Activated CD4-positive, alpha-beta T cell treated with anti-CD3 and anti-CD28 coated beads, Interleukin-2, amount 50 U/mL, for 4 hours (primary cell): ENCODE measurements around the gene OBSCN.

Source experiments
- DNase-seq, 2 experiments: peaks; one replicate each; pipeline ENCODE4 v3.0.0-alpha.2; 2020

The OBSCN gene

DNA sequence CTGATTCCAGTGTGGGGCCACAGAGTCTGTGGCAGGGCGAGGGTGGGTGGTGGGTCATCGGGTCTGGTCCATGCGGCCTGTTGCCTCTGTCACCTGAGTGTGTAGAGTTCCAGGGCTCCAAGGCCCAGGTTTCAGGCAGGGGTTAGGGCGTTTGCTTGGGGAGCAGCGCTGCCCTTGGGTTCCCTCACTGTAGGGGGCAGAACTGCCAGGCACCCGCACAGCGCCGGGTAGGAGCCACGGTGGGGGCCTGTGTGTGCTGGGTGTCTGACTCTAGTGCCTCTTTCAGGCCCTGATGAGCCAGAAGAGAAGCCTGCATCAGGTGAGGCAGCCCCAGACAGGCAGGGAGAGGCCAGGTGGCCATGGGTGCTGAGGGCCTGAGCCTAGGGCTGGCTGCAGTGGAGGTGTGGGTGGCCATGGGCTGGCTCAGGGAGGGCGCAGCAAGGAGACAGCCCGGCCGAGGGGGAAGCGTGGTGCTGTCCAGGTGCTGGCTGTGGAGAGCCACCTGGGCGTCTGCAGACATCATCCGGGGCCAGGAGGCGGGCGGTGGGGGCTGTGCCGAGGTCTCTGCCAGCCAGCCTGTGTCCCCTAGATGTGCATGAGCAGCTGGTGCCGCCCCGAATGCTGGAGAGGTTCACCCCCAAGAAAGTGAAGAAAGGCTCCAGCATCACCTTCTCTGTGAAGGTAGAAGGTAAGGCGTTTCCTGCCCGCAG lies 126.5 kb downstream of the OBSCN start:
- no peak for DNase-seq

DNA sequence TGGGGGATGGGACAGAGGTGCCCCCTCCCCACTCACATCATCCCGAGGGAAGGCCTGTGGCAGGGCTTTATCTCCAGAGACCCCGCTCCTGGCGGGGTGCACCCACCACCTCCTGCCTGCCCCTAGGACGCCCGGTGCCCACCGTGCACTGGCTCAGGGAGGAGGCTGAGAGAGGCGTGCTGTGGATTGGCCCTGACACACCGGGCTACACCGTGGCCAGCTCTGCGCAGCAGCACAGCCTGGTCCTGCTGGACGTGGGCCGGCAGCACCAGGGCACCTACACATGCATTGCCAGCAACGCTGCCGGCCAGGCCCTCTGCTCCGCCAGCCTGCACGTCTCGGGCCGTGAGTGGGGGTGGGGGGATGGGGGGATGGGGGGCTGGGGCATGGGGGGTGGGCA lies 127.1 kb downstream of the OBSCN start:
- DNase-seq, result no peak

DNA sequence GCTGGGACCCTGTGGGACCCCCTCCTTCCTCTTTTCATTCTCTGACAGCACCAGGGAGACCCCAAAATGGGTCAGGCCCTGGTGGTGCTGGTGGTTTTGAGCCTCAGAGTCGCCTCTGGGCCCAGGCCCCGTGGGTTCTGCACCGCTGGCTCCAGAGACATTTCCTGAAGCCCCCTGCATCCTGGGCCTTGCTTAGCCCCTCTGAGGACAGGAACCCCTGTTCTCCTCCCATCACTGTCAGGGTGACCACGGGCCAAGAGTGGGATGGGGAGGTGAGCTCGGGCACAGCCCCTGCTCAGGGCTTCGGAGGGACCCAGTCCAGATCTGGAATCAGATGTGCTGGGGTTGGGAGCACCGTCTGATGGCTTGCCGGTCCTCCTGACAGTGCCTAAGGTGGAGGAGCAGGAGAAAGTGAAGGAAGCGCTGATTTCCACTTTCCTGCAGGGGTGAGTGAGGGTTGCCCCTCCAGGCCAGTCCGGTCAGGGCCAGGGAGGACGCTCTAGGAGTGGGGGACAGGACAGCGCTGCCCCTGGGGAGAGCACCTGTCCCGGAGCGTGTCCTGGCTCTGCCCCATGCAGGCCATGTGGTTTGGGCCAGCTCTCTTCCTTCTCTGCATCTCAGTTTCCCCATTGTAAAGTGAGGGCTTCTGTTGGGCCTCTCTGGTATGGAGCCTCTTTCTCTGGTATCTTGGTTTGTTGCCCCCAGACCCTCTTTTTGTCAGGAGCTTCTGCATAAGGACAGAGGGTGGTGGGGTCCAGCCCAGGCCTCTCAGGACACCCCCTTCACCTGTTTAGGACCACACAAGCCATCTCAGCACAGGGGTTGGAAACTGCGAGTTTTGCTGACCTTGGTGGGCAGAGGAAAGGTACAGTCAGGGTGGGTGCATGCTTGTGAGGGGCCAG lies 127.8 kb downstream of the OBSCN start:
- no peak for DNase-seq

DNA sequence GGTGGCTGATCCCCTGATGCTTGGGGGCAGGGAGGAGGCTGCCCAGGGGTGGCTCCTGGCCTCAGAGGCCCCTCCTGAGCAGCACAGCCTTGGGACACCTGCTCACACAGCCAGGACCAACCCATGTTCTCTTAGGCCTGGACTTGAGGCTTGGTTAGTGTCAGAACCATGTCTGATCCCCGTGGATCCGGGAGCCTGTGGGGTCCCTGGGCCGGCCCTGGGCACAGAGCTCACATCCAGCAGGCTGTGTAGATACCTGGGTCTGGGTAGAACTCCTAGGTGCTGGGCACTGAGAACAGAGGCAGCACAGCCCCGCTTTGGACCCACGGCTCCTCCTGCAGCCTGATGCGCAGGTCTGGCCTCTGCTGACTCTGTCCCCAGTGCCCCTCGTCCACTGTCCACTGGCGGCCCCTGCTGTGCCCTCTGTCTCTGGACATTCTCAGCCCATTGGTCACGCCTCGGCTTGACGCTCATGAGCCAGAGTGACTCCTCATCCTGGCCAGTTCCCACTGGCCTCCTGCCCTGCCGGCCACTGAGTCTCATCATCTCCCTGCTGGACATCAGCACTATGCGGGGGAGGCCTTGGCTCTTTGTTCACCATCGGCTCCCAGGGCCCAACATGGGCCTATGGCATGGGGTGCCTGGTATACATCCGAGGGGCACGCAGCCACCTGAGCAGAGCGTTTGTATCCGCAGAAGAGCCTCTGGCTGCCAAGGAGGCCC lies 128.6 kb downstream of the OBSCN start:
- DNase-seq, result no peak

DNA sequence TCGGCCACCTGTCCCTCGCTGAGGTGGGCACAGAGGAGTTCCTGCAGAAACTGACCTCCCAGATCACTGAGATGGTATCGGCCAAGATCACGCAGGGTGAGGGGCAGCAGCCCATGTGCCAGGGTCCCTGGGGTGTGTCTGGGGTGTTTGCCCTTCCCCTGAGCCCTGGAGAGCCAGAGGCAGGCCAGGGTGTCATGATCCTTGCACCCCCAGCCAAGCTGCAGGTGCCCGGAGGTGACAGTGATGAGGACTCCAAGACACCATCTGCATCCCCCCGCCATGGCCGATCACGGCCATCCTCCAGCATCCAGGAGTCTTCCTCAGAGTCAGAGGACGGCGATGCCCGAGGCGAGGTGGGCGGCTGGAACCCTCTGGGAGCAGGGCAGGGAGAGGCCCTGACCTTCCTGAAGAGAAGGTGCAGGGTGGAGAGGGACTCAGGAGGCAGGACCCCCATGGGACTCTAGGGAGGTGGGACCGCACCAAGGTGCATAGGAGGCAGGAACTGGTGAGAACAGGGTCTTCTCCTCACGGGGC lies 129.3 kb downstream of the OBSCN start:
- no peak for DNase-seq

DNA sequence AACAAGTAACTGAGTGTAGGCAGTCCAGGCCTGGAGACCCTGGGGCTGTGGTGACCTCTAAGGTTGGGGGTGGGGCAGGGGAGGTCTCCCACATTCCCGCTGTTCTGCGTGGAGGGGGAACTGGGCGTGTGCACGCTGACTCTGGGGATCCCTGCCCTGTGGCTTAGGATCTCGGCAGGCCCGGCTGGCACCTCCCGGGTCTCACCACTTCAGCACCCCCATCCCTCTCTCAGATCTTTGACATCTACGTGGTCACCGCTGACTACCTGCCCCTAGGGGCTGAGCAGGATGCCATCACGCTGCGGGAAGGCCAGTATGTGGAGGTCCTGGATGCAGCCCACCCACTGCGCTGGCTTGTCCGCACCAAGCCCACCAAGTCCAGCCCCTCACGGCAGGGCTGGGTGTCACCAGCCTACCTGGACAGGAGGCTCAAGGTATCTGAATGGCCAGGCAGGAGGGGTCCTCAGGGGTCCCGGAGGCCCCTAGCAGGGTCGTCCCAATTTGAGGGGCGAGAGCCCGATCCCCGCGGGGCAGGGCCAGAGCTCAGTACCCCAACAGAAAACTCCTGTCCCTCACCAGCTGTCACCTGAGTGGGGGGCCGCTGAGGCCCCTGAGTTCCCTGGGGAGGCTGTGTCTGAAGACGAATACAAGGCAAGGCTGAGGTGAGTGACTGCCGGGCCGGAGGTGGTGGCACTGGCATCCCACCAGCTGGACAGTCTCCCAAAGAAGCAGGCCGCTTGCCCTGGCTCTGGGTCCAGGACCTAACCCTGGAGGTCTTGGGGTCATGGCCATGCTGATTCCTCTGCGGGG lies 130.1 kb downstream of the OBSCN start:
- no peak for DNase-seq

DNA sequence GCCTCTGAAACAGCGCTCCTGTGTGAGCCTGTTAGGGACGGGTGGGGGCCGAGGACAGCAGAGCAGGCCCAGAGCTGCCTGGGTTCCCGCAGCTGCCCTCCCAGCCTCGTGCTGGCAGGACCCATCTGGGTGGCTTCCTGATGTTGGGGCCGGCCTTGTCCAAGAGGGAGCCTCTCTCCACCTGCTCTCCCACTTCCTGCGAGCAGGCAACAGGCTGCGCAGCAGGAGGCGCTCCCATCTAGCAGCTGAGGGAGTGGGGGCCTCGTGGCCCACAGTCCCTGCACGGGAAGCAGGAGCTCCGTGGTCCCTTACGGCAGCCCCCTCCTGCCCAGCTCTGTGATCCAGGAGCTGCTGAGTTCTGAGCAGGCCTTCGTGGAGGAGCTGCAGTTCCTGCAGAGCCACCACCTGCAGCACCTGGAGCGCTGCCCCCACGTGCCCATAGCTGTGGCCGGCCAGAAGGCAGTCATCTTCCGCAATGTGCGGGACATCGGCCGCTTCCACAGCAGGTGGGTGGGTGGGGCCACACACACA lies 130.7 kb downstream of the OBSCN start:
- no peak for DNase-seq

DNA sequence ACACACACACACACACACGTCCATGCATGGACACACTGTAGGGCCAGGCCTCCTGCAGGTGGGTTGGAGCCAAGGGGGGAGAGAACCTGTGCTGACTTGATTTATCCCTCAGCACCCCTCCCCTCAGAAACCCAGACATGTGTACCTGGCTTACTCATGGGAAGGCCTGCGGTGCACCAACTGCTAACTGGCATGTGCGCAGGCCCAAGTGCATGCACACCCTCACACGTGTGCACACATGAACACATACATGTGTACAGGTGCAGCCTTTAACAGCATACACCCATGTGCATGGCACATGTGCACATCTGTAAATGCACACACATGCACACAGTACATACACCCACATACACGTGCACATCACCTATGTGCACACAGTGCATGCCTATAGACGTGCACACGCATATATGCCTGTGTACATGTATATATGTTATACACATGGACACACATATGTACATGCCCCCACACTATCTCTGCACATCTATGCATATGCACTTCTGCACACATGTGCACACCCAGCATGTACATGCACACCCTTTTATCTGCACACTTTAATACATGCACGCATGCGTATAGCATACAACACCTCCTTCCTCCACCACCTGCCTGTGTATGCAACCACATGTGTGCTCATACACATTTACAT lies 131.3 kb downstream of the OBSCN start:
- DNase-seq, result no peak

DNA sequence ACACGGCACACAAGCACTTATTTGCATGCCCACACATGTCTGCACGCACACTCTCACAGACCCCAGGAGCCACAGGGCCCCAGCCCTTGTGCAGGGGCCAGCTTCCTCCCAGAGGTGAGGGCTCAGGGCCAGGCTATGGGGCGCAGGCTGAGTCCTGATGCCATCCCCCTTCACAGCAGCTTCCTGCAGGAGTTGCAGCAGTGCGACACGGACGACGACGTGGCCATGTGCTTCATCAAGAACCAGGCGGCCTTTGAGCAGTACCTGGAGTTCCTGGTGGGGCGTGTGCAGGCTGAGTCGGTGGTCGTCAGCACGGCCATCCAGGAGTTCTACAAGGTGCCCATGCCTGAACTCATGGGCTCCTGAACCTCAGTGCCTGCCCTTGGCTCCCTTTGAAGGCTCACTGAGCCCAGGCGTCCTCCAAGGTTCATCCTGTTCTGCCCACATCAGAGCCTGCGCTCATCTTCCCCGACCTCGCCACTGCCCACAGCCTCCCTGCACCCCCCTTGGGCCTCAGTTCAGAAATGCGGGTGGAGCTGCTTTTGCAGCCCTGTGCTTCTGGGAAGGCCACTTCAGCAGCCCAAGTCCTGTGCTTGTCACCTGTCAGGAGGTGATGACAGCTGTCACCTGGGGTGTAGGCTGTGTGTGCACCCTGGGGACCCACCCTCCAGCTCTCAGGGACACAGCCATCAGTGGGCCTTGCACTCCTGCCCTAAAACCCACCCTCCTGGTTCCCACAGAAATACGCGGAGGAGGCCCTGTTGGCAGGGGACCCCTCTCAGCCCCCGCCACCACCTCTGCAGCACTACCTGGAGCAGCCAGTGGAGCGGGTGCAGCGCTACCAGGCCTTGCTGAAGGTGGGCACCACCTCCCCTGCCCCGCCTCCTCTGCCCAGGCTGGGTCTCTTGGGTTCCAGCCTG lies 132.2 kb downstream of the OBSCN start:
- DNase-seq, result no peak

DNA sequence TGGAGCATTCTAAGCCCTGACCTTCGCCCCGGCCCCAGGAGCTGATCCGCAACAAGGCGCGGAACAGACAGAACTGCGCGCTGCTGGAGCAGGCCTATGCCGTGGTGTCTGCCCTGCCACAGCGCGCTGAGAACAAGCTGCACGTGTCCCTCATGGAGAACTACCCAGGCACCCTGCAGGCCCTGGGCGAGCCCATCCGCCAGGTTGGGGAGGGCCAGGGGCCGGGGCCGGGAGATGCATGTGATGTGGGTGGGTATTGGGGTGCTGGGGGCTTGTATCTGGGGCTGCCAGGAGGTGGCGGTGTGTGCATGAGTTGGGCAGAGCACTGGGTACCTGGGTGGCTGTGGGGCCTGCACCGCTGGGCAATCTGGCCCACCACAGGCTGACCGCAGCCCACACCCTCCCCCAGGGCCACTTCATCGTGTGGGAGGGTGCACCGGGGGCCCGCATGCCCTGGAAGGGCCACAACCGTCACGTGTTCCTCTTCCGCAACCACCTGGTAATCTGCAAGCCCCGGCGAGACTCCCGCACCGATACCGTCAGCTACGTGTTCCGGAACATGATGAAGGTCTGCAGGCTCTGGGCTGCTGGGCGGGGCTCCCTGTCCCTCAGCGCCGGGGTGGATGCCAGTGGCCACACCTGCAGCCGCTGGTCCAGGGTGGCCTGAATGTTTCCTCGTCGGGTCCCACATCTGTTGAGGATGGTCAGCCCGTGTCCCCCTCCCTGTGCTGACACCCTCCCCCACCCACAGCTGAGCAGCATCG lies 133.0 kb downstream of the OBSCN start:
- DNase-seq, result no peak

DNA sequence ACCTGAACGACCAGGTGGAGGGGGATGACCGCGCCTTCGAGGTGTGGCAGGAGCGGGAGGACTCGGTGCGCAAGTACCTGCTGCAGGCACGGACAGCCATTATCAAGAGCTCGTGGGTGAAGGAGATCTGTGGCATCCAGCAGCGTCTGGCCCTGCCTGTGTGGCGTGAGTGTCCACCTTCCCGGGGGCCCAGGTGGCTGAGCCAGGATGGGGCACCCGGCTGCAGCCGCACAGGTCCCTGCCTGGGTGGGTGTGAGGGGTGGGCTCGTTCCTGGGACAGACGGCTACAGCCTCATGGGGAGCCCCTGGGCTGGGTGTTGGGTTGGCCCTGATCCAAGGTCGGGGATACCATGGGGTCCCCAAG lies 133.6 kb downstream of the OBSCN start:
- no peak for DNase-seq

DNA sequence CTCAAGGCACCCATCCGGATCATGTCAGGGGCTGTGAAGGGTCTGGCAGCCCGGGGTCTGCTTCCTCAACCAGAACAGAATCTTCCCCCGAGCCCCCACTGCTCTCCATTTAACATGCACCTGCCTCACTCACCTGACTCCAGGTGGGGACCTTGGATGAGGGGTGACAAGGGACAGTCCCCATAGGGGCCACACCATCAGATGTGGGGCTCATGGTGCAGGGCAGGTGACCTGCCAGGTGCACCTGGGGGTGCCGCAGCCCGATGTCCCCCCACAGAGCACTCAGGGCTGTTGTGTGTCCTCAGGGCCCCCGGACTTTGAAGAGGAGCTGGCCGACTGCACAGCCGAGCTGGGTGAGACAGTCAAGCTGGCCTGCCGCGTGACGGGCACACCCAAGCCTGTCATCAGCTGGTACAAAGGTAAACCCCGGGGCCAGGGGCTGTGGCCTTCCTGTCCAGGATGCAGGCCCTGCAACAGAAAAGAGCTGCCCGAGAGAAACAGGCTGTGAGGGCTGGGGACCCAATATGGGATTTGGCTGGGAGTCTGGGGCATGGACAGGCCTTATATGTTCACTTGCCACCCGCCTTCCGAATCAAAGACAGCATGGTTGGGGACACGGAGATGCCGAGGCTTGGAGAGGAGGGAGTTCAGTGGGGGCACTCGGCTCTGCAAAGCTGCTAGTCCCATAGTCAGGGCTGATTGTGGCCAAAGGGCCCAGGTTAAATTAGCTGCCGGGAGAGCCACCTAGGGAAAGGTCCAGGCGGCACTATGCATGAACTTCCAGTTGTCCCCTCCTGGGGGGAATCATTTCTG lies 134.2 kb downstream of the OBSCN start:
- no peak for DNase-seq

DNA sequence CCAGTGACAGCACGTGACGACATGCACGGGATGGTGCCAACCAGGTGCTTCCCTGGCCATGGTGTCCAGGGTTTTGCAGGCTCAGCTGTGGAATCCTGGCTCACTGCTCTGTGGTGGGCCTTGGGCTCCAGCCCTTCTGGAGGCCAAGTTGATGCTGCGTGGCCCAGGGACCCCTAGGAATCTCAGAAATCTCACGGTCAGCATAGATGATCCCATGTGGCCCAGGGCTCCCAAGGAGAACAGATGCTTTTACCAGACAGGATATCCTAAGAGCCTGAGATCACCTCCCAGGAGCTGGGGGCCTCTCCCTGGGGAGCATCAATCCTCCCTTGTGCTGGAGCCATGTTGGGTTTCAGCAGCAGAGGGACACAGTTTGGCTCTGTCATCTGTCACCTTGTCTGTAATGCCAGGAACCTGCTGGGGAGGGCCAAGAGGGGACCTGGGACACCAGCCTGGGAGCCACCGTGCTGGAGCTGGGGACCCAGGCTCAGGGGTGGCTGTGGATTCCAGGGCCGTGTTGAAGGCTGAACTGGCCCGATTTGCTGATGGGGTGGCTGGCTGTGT lies 134.9 kb downstream of the OBSCN start:
- no peak for DNase-seq

DNA sequence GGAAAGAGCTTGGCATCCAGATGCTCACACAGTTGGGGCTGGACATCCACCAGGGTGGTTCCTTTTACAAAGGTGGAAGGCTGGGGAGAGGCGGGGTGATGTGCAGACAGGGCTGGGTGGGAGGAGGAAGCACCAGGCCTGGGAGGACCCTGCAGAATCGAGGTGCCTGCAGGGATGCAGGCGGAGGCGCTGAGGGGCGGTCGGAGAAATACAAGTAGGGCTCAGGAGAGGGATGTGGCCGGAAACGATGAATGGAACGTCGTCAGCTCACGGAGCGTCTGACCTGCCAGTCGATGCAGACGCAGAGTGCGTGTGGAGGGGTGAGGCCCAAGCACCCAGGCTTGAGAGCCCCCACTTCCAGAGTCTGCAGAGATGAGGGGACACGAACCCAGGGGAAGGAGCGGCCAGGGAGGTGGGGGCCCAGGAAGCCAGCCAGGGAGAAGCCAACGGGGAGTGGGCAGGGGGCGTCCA lies 135.4 kb downstream of the OBSCN start:
- DNase-seq, result no peak

DNA sequence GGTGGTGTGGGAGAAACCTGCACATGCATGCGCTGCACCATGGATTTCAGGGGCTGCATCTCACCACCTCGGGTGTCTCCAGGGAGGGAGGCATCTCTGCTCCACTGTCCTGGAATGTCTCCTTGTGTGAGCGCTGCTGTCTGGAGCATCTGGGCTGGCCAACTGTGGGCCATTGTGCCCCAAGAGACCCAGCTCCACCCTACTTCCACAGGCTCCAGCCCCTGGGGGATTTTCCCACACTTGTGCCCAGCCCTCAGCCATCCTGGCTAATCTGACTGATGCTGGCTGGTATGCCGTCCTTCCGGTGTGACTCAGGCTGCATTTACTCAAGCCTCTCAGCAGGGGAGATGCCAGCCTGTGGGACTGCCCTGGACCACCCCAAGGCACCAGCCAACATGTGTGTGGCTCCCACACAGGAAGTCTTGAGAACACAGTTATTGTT lies 136.8 kb downstream of the OBSCN start:
- no peak for DNase-seq

DNA sequence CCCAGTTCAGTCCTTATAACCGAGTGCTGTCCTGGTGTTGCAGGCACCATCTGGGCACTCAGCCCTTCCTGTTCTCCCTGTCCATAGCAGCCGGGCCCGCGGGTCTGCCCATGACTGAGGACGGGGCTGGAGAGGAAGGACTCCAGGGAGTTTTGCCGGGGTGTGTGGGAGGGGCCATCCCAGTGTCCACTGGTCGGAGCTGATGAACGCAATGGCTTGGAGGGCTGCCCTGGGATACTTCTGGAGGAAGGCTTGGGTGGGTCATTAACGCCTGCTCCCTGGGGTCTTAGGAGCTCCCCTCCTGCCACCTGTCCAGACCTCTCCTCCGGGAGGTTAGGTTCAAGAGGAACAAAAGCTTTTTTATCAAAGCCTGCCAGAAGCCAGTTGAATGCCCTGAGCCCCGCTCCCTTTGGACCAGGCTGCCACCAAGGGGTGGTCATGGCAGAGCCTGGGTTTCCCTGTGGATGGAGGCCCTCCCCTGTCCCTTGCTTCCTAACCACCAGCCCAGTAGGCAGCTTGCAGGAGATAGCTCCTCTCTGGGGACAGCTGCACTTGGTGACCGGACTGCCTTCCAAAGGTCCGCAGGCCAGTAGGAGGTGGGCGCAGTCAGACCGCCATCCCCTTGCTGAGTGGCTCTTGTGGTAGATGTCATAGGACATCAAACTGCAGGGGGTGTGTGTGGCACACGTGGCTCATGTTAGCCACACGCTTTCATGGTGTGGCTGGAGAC lies 137.5 kb downstream of the OBSCN start:
- no peak for DNase-seq

DNA sequence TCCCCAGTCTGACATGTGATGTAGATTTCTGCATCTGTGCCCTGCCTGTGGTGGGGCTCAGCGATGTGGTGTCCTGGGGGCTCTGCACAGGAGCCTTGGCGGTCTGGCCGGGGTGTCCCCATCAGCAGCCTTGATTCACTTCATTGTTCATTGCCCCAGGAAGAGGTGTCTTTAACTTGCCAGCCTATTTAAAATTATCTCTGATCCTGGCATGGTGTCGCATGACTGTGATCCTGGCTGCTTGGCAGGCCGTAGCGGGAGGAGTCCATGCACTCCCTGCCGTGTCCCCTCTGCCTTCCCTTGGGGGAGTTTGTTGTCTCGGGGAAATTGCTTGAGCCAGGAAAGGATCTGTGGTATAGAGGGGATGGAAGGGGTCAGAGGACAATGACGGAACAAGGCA lies 138.9 kb downstream of the OBSCN start:
- DNase-seq, result no peak

DNA sequence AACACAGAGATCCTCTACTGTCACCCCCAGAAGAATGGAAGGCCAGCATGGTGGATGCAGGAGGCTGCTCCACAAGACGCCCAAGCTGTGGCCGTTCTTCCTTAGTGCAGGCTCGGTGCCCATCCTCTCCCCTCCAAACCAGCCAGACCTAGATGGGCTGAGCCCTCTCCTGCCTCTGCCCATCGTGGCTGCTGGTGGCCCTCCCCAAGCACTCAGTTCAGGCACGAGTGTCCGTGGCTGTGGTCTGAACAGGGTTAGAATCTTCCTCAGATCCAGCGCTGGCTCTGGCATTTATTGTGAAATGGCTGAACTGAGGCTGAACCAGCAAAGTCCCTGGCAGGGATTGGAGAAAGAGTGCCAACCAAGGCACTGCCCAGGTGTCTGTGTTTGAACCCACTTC lies 139.3 kb downstream of the OBSCN start:
- no peak for DNase-seq
